Activated CD8-positive, alpha-beta memory T cell treated with anti-CD3 and anti-CD28 coated beads, Interleukin-2, amount 10 ng/mL, durations not matched to agents 7 days and 5 days (primary cell): ENCODE data around the gene GPR151. TPM values are rescaled to one million over a fixed set of nuclear protein-coding genes. Genes with fewer than 3 reads are reported as not detected.
A peak's percentile ranks its signal among the peaks of the same experiment; 100 is the strongest.

Experiments
- ATAC-seq: fragments of 150-1000 bp; cut with Tn5 transposase; one replicate; pipeline ENCODE4 v1.10.0; 2021; ENCODE audit warnings: moderate library complexity
- CTCF ChIA-PET: fragments of 350-600 bp; sonication (Branson Sonifier 250); formaldehyde crosslinking; loops from one replicate; lab custom pipeline; 2021; ENCODE audit warnings: antibody characterized with exemption; lab: Charles Lee
- DNase-seq: peaks from one replicate; pipeline ENCODE4 v3.0.0-alpha.2; 2020
- H3K27ac Mint-ChIP-seq: one replicate; pipeline ENCODE4 v1.8.0; 2021; ENCODE audit warnings: mild to moderate bottlenecking, mixed read lengths
- H3K27me3 Mint-ChIP-seq: one replicate; pipeline ENCODE4 v1.8.0; 2021; ENCODE audit warnings: mixed read lengths
- H3K36me3 Mint-ChIP-seq: one replicate; pipeline ENCODE4 v1.8.0; 2021; ENCODE audit warnings: mild to moderate bottlenecking, mixed read lengths
- H3K4me1 Mint-ChIP-seq: one replicate; pipeline ENCODE4 v1.8.0; 2021; ENCODE audit warnings: mixed read lengths
- H3K4me3 Mint-ChIP-seq: one replicate; pipeline ENCODE4 v1.8.0; 2021; ENCODE audit warnings: mild to moderate bottlenecking, moderate library complexity, mixed read lengths
- H3K9me3 Mint-ChIP-seq: one replicate; pipeline ENCODE4 v1.8.0; 2022; ENCODE audit warnings: low read depth, mixed read lengths
- total RNA-seq, 2 experiments: library from RNA; stranded (reverse); gene quantifications; one replicate each; pipeline ENCODE4 v1.2.3, GENCODE V29; 2021

Gene GPR151
- total RNA-seq, 2 experiments from 2014 or later, result not detected

DNA sequence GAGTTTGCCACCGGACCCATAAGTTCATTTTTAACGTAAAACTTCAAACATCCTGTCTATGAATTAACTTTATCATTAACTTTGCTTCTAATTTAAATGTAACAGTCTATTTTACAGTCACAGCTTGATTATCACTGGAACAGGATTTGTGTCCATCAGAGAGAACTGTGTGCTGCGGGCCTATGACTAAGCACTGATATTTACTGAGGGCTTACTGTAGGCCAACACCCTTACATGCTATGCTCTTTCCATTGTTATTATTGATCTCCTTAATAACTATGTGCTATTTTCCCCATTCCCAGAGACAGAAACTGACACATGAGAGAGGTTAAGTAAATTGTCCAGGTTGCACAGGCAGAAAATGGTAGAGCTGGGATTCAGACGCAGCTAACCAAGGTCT is 24.0 kb upstream of the GPR151 start:
- DNase-seq (no peak), ATAC-seq (no peak)
- no peak overlapping the region for H3K27ac Mint-ChIP-seq
- H3K36me3 Mint-ChIP-seq, result no peaks in the 10 kb centered on the region
- no peaks in the 10 kb centered on the region for H3K9me3 Mint-ChIP-seq
- CTCF ChIA-PET, result interaction anchor here (0.9 to 4.5 kb wide), 3 partner anchors 17 to 649 kb away, joined by 3 to 73 read pairs (median 4); no protein-coding TSS in a partner anchor
- no peaks in the 10 kb centered on the region for H3K27me3 Mint-ChIP-seq
- H3K4me1 Mint-ChIP-seq, result peaks cover 3% of the 10 kb centered on the region
- H3K4me3 Mint-ChIP-seq, result no peak overlapping the region

DNA sequence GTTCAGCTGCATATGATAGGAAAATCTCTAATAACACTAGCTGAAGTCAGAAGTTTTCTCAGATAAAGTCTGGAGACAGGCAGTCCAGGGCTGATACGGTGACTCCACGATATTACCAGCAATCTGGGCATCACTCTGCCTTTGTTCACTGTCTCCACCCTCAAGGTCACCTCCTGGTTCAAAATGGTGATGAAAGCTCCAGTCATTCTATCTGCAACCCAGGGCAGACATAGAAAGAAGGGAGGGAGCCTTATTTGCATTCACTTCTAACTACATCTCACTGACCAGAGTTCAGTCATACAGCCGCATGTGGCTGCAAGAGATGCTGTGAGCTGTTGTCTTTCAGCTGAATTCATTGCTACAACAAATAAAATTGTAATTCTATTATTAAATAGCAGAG is 22.4 kb upstream of the GPR151 start:
- no peak for ATAC-seq
- peaks cover 5% of the 10 kb centered on the region for H3K4me1 Mint-ChIP-seq
- H3K36me3 Mint-ChIP-seq, result no peaks in the 10 kb centered on the region
- H3K4me3 Mint-ChIP-seq, result no peak overlapping the region
- no peaks in the 10 kb centered on the region for H3K27me3 Mint-ChIP-seq
- no peaks in the 10 kb centered on the region for H3K9me3 Mint-ChIP-seq
- CTCF ChIA-PET, result interaction anchor here (0.8 to 1.8 kb wide), 4 partner anchors 425 to 660 kb away, joined by 3 to 9 read pairs (median 4); no protein-coding TSS in a partner anchor
- DNase-seq, result no peak
- H3K27ac Mint-ChIP-seq, result no peak overlapping the region

DNA sequence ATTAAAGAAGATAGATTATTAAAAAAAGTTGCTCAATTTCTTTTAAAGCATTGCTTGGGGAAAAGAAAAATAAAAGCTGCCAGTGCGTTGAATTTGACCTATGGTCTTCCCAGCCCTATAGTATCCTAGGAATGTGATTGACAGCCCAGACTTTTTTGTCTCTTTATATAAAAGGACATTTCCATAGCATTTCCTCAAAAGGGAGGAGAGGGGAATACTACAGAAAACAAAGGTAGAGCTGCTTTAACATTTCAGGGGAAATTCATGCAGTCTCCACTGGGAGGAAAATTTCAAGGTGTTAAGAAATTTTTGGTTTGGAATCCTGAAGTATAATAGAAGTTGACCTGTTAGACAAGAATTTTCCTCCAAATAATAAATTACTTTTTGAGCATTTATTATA is 17.9 kb upstream of the GPR151 start:
- peaks cover 3% of the 10 kb centered on the region for H3K27me3 Mint-ChIP-seq
- no peaks in the 10 kb centered on the region for H3K36me3 Mint-ChIP-seq
- no peaks in the 10 kb centered on the region for H3K9me3 Mint-ChIP-seq
- H3K4me1 Mint-ChIP-seq, result peaks cover 14% of the 10 kb centered on the region
- no peak overlapping the region for H3K4me3 Mint-ChIP-seq
- H3K27ac Mint-ChIP-seq, result no peak overlapping the region
- DNase-seq, result no peak
- ATAC-seq, result no peak
- CTCF ChIA-PET, result interaction anchor here (0.7 to 7.3 kb wide), 21 partner anchors 8 to 658 kb away, joined by 3 to 85 read pairs (median 4); no protein-coding TSS in a partner anchor

GRCh38 chr5:146533260-146533857 is 17.4 kb upstream of the GPR151 start:
- ATAC-seq, result peak; percentile 91
- H3K27me3 Mint-ChIP-seq, result peaks cover 3% of the 10 kb centered on the region

GRCh38 chr5:146529984-146530383 is 14.0 kb upstream of the GPR151 start:
- H3K9me3 Mint-ChIP-seq, result no peaks in the 10 kb centered on the region
- peaks cover 9% of the 10 kb centered on the region for H3K27me3 Mint-ChIP-seq
- peaks cover 14% of the 10 kb centered on the region for H3K4me1 Mint-ChIP-seq
- H3K4me3 Mint-ChIP-seq, result no peak overlapping the region
- ATAC-seq (peak; percentile 68), DNase-seq (peak; percentile 49)
- H3K27ac Mint-ChIP-seq, result no peak overlapping the region
- CTCF ChIA-PET, result interaction anchor here (1.6 to 7.3 kb wide), 3 partner anchors 13 to 659 kb away, joined by 5 to 85 read pairs (median 15); no protein-coding TSS in a partner anchor
- no peaks in the 10 kb centered on the region for H3K36me3 Mint-ChIP-seq

More at GRCh38 chr5:146533260-146533857, 17.4 kb upstream of the GPR151 start:
- Mint-ChIP-seq H3K36me3 (no peaks in the 10 kb centered on the region), H3K4me3 (no peak overlapping the region), H3K9me3 (no peaks in the 10 kb centered on the region), H3K4me1 (peaks cover 14% of the 10 kb centered on the region), H3K27ac (no peak overlapping the region)
- CTCF ChIA-PET, result interaction anchor here (0.7 to 7.3 kb wide), 21 partner anchors 9 to 658 kb away, joined by 3 to 85 read pairs (median 4); no protein-coding TSS in a partner anchor
- peak; percentile 86 for DNase-seq

GRCh38 chr5:146528236-146528635 is 12.2 kb upstream of the GPR151 start:
- Mint-ChIP-seq H3K9me3 (no peaks in the 10 kb centered on the region), H3K27me3 (peaks cover 20% of the 10 kb centered on the region), H3K4me1 (peaks cover 9% of the 10 kb centered on the region), H3K4me3 (no peak overlapping the region), H3K27ac (no peak overlapping the region), H3K36me3 (no peaks in the 10 kb centered on the region)
- DNase-seq (no peak), ATAC-seq (no peak)
- CTCF ChIA-PET, result interaction anchor here (1.0 kb wide), 1 partner anchor 661 kb away, joined by 3 read pairs; no protein-coding TSS in a partner anchor

DNA sequence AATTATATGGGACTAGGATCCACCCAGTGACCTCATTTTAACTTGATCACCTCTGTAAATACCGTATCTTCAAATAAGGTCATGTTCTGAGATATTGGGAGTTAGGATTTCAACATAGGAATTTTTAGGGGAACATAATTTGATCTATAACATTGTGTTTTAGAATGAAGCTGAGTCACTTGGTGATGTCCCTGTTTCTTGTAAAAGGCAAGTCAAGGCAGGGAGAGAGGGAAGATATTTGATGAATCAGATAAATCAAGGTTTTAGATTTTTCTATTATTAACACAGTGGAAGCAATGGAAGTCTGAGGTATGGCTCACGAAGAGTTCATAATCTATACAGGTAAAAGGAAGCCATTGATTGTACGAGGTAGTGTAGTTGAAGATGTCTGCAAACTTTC is 11.8 kb upstream of the GPR151 start:
- Mint-ChIP-seq H3K27ac (no peak overlapping the region), H3K4me1 (peaks cover 7% of the 10 kb centered on the region), H3K9me3 (no peaks in the 10 kb centered on the region), H3K4me3 (no peak overlapping the region), H3K36me3 (no peaks in the 10 kb centered on the region), H3K27me3 (peaks cover 24% of the 10 kb centered on the region)
- DNase-seq, result no peak
- no peak for ATAC-seq
- CTCF ChIA-PET, result interaction anchor here (1.0 to 1.7 kb wide), 2 partner anchors 10 to 661 kb away, joined by 3 to 4 read pairs; no protein-coding TSS in a partner anchor

GRCh38 chr5:146523698-146524097 is 7.7 kb upstream of the GPR151 start:
- H3K9me3 Mint-ChIP-seq, result no peaks in the 10 kb centered on the region
- H3K27me3 Mint-ChIP-seq, result peaks cover 33% of the 10 kb centered on the region
- H3K4me1 Mint-ChIP-seq, result peaks cover 4% of the 10 kb centered on the region
- DNase-seq (no peak), ATAC-seq (no peak)
- H3K36me3 Mint-ChIP-seq, result no peaks in the 10 kb centered on the region
- H3K4me3 Mint-ChIP-seq, result no peak overlapping the region
- no peak overlapping the region for H3K27ac Mint-ChIP-seq
- CTCF ChIA-PET, result interaction anchor here (0.6 to 1.6 kb wide), 2 partner anchors 9 to 665 kb away, joined by 3 to 6 read pairs; no protein-coding TSS in a partner anchor

GRCh38 chr5:146521403-146522106 is 5.6 kb upstream of the GPR151 start:
- no peaks in the 10 kb centered on the region for H3K9me3 Mint-ChIP-seq
- DNase-seq, result no peak
- CTCF ChIA-PET, result interaction anchor here (1.1 to 2.9 kb wide), 4 partner anchors 11 to 667 kb away, joined by 3 to 19 read pairs (median 5); no protein-coding TSS in a partner anchor
- peaks cover 31% of the 10 kb centered on the region for H3K27me3 Mint-ChIP-seq
- peaks cover 4% of the 10 kb centered on the region for H3K4me1 Mint-ChIP-seq
- H3K4me3 Mint-ChIP-seq, result no peak overlapping the region
- no peak for ATAC-seq
- no peak overlapping the region for H3K27ac Mint-ChIP-seq
- no peaks in the 10 kb centered on the region for H3K36me3 Mint-ChIP-seq

DNA sequence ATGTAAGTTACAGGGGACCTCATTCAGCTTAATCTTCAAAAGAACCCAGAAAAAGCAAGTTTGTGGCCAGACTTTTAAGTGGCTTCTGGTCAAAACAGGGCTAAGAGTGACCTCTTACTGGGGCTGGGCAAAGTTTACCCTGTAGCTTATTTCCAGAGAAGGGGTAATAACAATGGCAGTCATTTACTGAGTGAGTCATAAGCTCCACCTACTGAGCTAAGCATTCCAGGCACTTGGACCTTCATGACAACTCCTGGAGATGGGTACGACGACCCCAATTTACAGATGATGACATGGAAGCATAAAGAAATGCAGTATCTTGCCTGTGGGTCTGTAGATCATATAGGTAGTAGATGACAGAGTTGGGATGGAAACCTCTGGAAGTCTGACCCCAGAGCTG is 4.7 kb upstream of the GPR151 start:
- CTCF ChIA-PET, result interaction anchor here (0.8 to 2.9 kb wide), 5 partner anchors 11 to 668 kb away, joined by 3 to 19 read pairs (median 3); no protein-coding TSS in a partner anchor
- no peak overlapping the region for H3K4me3 Mint-ChIP-seq
- H3K27ac Mint-ChIP-seq, result no peak overlapping the region
- ATAC-seq (no peak), DNase-seq (no peak)
- no peaks in the 10 kb centered on the region for H3K36me3 Mint-ChIP-seq
- H3K9me3 Mint-ChIP-seq, result no peaks in the 10 kb centered on the region
- peaks cover 4% of the 10 kb centered on the region for H3K4me1 Mint-ChIP-seq
- H3K27me3 Mint-ChIP-seq, result peaks cover 31% of the 10 kb centered on the region

GRCh38 chr5:146519554-146519953 is 3.6 kb upstream of the GPR151 start:
- Mint-ChIP-seq H3K36me3 (no peaks in the 10 kb centered on the region), H3K9me3 (no peaks in the 10 kb centered on the region), H3K4me1 (peaks cover 4% of the 10 kb centered on the region), H3K27me3 (peaks cover 28% of the 10 kb centered on the region), H3K4me3 (no peak overlapping the region), H3K27ac (no peak overlapping the region)
- DNase-seq (no peak), ATAC-seq (no peak)
- CTCF ChIA-PET, result interaction anchor here (2.9 kb wide), 1 partner anchor 13 kb away, joined by 19 read pairs; no protein-coding TSS in a partner anchor

DNA sequence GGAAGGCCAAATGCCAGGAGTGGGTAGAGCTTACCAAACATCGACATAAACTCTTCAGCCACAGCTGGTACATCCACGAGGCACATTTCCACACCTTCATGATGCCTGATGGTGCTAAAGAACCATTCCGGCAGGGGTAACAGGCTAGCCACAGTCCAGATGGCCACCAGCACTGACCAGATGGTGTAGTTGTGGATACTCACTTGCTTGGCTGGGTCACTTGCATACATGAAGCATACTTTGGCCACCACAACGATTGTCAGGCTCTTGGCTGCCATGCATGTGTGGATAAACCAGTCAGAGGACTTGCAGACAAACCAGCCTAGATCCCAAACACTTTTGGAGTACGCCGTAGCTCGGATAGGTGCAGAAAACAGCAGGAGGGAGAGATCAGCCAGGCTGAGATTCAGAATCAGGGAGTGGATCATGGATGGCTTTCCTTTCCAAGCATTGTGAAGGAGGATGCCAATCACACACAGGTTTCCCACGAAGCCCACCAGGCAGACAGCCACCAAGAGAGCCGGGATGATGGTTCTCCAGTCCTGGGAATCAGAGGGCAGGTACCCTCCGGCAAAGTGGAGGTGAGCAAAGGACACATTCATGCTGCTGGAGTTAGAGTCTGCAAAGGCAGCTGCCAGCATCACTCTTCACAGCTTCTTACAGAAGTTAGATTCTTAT is 378 bp downstream of the GPR151 start:
- Mint-ChIP-seq H3K27me3 (peaks cover 8% of the 10 kb centered on the region), H3K4me1 (peaks cover 4% of the 10 kb centered on the region), H3K9me3 (no peaks in the 10 kb centered on the region), H3K4me3 (no peak overlapping the region), H3K36me3 (peaks cover 14% of the 10 kb centered on the region), H3K27ac (no peak overlapping the region)
- ATAC-seq, result no peak
- CTCF ChIA-PET, result interaction anchor here (1.1 to 1.8 kb wide), 3 partner anchors 27 to 50 kb away, joined by 3 to 4 read pairs (median 3); no protein-coding TSS in a partner anchor
- DNase-seq, result no peak

DNA sequence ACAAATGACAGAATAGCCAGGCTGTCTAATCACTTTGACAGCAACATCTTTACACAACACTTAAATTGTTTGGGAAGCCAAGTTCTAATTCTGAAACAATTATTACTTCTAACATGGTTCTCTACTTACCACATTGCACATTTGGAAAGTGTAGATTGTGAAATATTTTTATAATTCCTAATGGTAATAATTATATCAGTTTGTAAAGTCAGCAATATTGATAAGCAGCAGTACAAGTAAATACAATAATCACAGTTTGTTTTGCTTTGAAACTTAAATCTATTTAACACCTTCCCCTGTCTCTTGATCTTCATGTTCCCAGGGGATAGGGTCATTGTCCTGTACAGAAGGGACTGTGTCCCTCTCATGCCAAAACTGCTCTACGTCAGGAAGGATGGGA is 1.4 kb downstream of the GPR151 start:
- CTCF ChIA-PET, result interaction anchor here (1.1 kb wide), 1 partner anchor 45 kb away, joined by 3 read pairs; no protein-coding TSS in a partner anchor
- peaks cover 23% of the 10 kb centered on the region for H3K36me3 Mint-ChIP-seq

More for the DNA sequence above, 1.4 kb downstream of the GPR151 start:
- no peak overlapping the region for H3K27ac Mint-ChIP-seq
- H3K9me3 Mint-ChIP-seq, result no peaks in the 10 kb centered on the region
- H3K4me1 Mint-ChIP-seq, result peaks cover 2% of the 10 kb centered on the region
- no peak for ATAC-seq
- peaks cover 7% of the 10 kb centered on the region for H3K27me3 Mint-ChIP-seq
- no peak for DNase-seq
- H3K4me3 Mint-ChIP-seq, result no peak overlapping the region
